Keratinocyte (primary cell): Measurements from ENCODE around the gene CXCL14. TPM values are rescaled to one million over a fixed set of nuclear protein-coding genes. Genes with fewer than 3 reads are reported as not detected.

Experiments used
- DNase-seq: peaks from one replicate; pipeline ENCODE4 v3.0.0-alpha.2; 2011; ENCODE audit warnings: low read depth, missing footprints, low spot score
- FAIRE-seq: peaks from 2 replicates; lab custom pipeline; 2011; peaks lifted over from hg19 to GRCh38; lab: Jason Lieb, UNC
- H2AFZ ChIP-seq: 2 replicates; pipeline ENCODE4 v1.6.0; 2012; ENCODE audit warnings: low read length, control low read depth, inconsistent platforms; ENCODE audit not compliant: control insufficient read depth
- H3K27ac ChIP-seq: 2 replicates; pipeline ENCODE4 v1.5.1; 2011; ENCODE audit warnings: low read length; ENCODE audit not compliant: control insufficient read depth, insufficient read depth
- H3K27me3 ChIP-seq: 3 replicates; pipeline ENCODE4 v1.6.0; 2011; ENCODE audit warnings: low read length; ENCODE audit not compliant: control insufficient read depth, insufficient read depth; ENCODE audit errors: extremely low read depth
- H3K36me3 ChIP-seq, 2 experiments: 2 replicates in 1 of 2; 3 replicates in 1 of 2; pipeline ENCODE4 v1.5.1; 2011; ENCODE audit warnings: low read length in 2 of 2, mild to moderate bottlenecking in 1 of 2; ENCODE audit not compliant: control insufficient read depth in 2 of 2, insufficient read depth in 2 of 2; ENCODE audit errors: extremely low read depth in 1 of 2
- H3K4me1 ChIP-seq: 3 replicates; pipeline ENCODE4 v1.5.1; 2011; ENCODE audit warnings: low read length; ENCODE audit not compliant: control insufficient read depth, insufficient read depth; ENCODE audit errors: extremely low read depth
- H3K4me2 ChIP-seq: 3 replicates; pipeline ENCODE4 v1.6.0; 2011; ENCODE audit warnings: low read depth, low read length; ENCODE audit not compliant: control insufficient read depth, insufficient read depth; ENCODE audit errors: extremely low read depth
- H3K4me3 ChIP-seq, 3 experiments: fragments of 200-600 bp in 1 of 3; sonication (generic) in 1 of 3; 2 replicates in 2 of 3; 3 replicates in 1 of 3; pipeline ENCODE4 v1.5.1; 2011 to 2016; ENCODE audit warnings: low read length in 3 of 3, mild to moderate bottlenecking in 3 of 3, control low read depth in 2 of 3, inconsistent platforms in 1 of 3, low read depth in 1 of 3, mixed read lengths in 1 of 3, mixed run types in 1 of 3, moderate library complexity in 1 of 3; ENCODE audit not compliant: control insufficient read depth in 2 of 3, insufficient read depth in 2 of 3; ENCODE audit errors: extremely low read depth in 1 of 3
- H3K79me2 ChIP-seq: 2 replicates; pipeline ENCODE4 v1.6.0; 2012; ENCODE audit warnings: low read length; ENCODE audit not compliant: control insufficient read depth, insufficient read depth
- H3K9ac ChIP-seq: 3 replicates; pipeline ENCODE4 v1.6.0; 2011; ENCODE audit warnings: low read length; ENCODE audit not compliant: control insufficient read depth, insufficient read depth; ENCODE audit errors: extremely low read depth
- H3K9me1 ChIP-seq: 3 replicates; pipeline ENCODE4 v1.6.0; 2011; ENCODE audit warnings: low read length; ENCODE audit not compliant: control insufficient read depth, insufficient read depth; ENCODE audit errors: extremely low read depth
- H3K9me3 ChIP-seq: 2 replicates; pipeline ENCODE4 v1.5.1; 2012; ENCODE audit warnings: low read depth, low read length; ENCODE audit not compliant: control insufficient read depth
- H4K20me1 ChIP-seq: 3 replicates; pipeline ENCODE4 v1.6.0; 2011; ENCODE audit warnings: low read length; ENCODE audit not compliant: control insufficient read depth, insufficient read depth; ENCODE audit errors: extremely low read depth
- CTCF ChIP-seq, 3 experiments: IDR thresholded peaks in 1 of 3; conservative IDR thresholded peaks in 1 of 3; optimal IDR thresholded peaks in 1 of 3; 2 replicates in 2 of 3; 3 replicates in 1 of 3; pipeline versions ENCODE3 to v1.5.1; 2011; ENCODE audit warnings: low read length in 3 of 3, mild to moderate bottlenecking in 3 of 3, moderate library complexity in 2 of 3, control low read depth in 1 of 3, inconsistent platforms in 1 of 3; ENCODE audit not compliant: insufficient read depth in 2 of 3; ENCODE audit errors: extremely low read depth in 1 of 3
- EZH2 ChIP-seq: IDR thresholded peaks from one replicate; pipeline ENCODE4 v1.6.1; 2012; ENCODE audit warnings: inconsistent platforms, mild to moderate bottlenecking, low read length, moderate library complexity
- dilution Hi-C: fragments of 300-500 bp; cut with MboI; formaldehyde crosslinking; loops from one replicate; pipeline ENCODE4 v1.7.0; 2020; ENCODE audit warnings: low sequenced_read_pairs; ENCODE audit not compliant: extremely low pct_ligation_motif_present
- polyA plus RNA-seq, 5 experiments: library from polyadenylated mRNA; depleted of rRNA in 3 of 5; stranded (reverse) in 3 of 5; stranded (forward) in 1 of 5; unstranded in 1 of 5; fragments of >200 nt; gene quantifications; 1 replicate in 1 of 5; 2 replicates in 3 of 5; 3 replicates in 1 of 5; pipeline versions ENCODE4 v1.2.1 to v1.2.3, GENCODE V29; 2011 to 2012; ENCODE audit warnings: missing spikeins in 2 of 5, low read depth in 1 of 5, low replicate concordance in 1 of 5

CXCL14 gene
- polyA plus RNA-seq, 1 donor (not counting 4 experiments of a cell fraction or from before 2014, with no cell fraction given) = 124 TPM

GRCh38 chr5:135565725-135566421 is 12.9 kb downstream of the CXCL14 start:
- TF ChIP-seq CTCF (optimal IDR thresholded peaks at IDR 0.05 in 1 of 3, IDR thresholded peaks at IDR 0.05 in 1 of 3, conservative IDR thresholded peaks at IDR 0.05 in 1 of 3; ENCODE audit: extremely low read depth in 1 of 3, insufficient read depth in 2 of 3, low read length in 3 of 3) (peak in 2 of 3 experiments; percentile 92 to 97), EZH2 (no peak)
- no peaks in the 10 kb centered on the region for H4K20me1 ChIP-seq
- FAIRE-seq = peak; percentile 74
- dilution Hi-C loops = no loop called here
- no peak overlapping the region for H3K4me3 ChIP-seq
- H3K9me3 ChIP-seq = no peaks in the 10 kb centered on the region
- peak overlapping the region; percentile 55 for H3K4me2 ChIP-seq
- no peaks in the 10 kb centered on the region for H3K36me3 ChIP-seq
- no peak overlapping the region for H2AFZ ChIP-seq
- no peak overlapping the region for H3K27ac ChIP-seq
- H3K4me1 ChIP-seq = peaks cover 21% of the 10 kb centered on the region
- no peaks in the 10 kb centered on the region for H3K27me3 ChIP-seq
- H3K79me2 ChIP-seq = no peaks in the 10 kb centered on the region
- H3K9ac ChIP-seq = no peak overlapping the region
- H3K9me1 ChIP-seq = no peaks in the 10 kb centered on the region
- DNase-seq = no peak

- H3K9me1 ChIP-seq = no peaks in the 10 kb centered on the region
- TF ChIP-seq EZH2 (no peak), CTCF (optimal IDR thresholded peaks at IDR 0.05 in 1 of 3, IDR thresholded peaks at IDR 0.05 in 1 of 3, conservative IDR thresholded peaks at IDR 0.05 in 1 of 3; ENCODE audit: extremely low read depth in 1 of 3, insufficient read depth in 2 of 3, low read length in 3 of 3) (no peak)
- H3K79me2 ChIP-seq = no peaks in the 10 kb centered on the region
- peaks cover under 1% of the 10 kb centered on the region for H3K27me3 ChIP-seq
- no peaks in the 10 kb centered on the region for H3K9me3 ChIP-seq
- no peaks in the 10 kb centered on the region for H3K36me3 ChIP-seq
- no peak overlapping the region for H2AFZ ChIP-seq
- H3K4me3 ChIP-seq = no peak overlapping the region
- dilution Hi-C loops = no loop called here
- FAIRE-seq (no peak), DNase-seq (no peak)
- no peak overlapping the region for H3K4me2 ChIP-seq
- no peak overlapping the region for H3K9ac ChIP-seq
- no peaks in the 10 kb centered on the region for H4K20me1 ChIP-seq
- H3K27ac ChIP-seq = no peak overlapping the region
- H3K4me1 ChIP-seq = peaks cover 16% of the 10 kb centered on the region
These were observed 13.5 kb downstream of the CXCL14 start for GRCh38 chr5:135565266-135565665.
